MM.1S (cell line): Measurements from ENCODE around the gene WDR48.
"Not testable (repeated sequence)": the region's sequence is repeated elsewhere in the genome, so short reads cannot be mapped to it uniquely, and the experiment has no call there.

ENCODE experiments used
- DNase-seq: peaks from one replicate; pipeline ENCODE4 v3.0.0-alpha.2; 2015
- H2AFZ ChIP-seq: fragments of 300-600 bp; sonication (generic); 2 replicates; pipeline ENCODE4 v1.6.0; 2016; ENCODE audit warnings: antibody characterized with exemption, low read length
- H3F3A ChIP-seq: fragments of 300-600 bp; sonication (generic); 2 replicates; pipeline ENCODE4 v1.6.1; 2016; ENCODE audit warnings: mild to moderate bottlenecking, antibody characterized with exemption, low read length, moderate library complexity, mixed read lengths; ENCODE audit not compliant: insufficient read depth
- H3K27ac ChIP-seq: fragments of 300-600 bp; sonication (generic); 2 replicates; pipeline ENCODE4 v1.5.1; 2016; ENCODE audit warnings: mild to moderate bottlenecking, low read length
- H3K27me3 ChIP-seq: fragments of 300-600 bp; sonication (generic); replicated peaks from 2 replicates; pipeline ENCODE4 v1.6.0; 2016; ENCODE audit warnings: low read length; ENCODE audit not compliant: insufficient read depth
- H3K36me3 ChIP-seq: fragments of 300-600 bp; sonication (generic); replicated peaks from 2 replicates; pipeline ENCODE4 v1.6.1; 2016; ENCODE audit warnings: mild to moderate bottlenecking, low read length, mixed read lengths; ENCODE audit not compliant: insufficient read depth
- H3K4me1 ChIP-seq: fragments of 300-600 bp; sonication (generic); 2 replicates; pipeline ENCODE4 v1.6.1; 2016; ENCODE audit warnings: low read length, mixed read lengths
- H3K4me2 ChIP-seq: fragments of 300-600 bp; sonication (generic); 2 replicates; pipeline ENCODE4 v1.6.0; 2016; ENCODE audit warnings: low read depth, low read length
- H3K4me3 ChIP-seq: fragments of 300-600 bp; sonication (generic); 2 replicates; pipeline ENCODE4 v1.5.1; 2016; ENCODE audit warnings: low read length, mixed read lengths
- H3K79me2 ChIP-seq: fragments of 300-600 bp; sonication (generic); 2 replicates; pipeline ENCODE4 v1.6.1; 2016; ENCODE audit warnings: mixed run types, low read length, mixed read lengths
- H3K9ac ChIP-seq: fragments of 300-600 bp; sonication (generic); 2 replicates; pipeline ENCODE4 v1.6.1; 2016; ENCODE audit warnings: low read length, mixed read lengths
- H3K9me2 ChIP-seq: fragments of 300-600 bp; sonication (generic); replicated peaks from 2 replicates; pipeline ENCODE4 v1.6.1; 2016; ENCODE audit warnings: mild to moderate bottlenecking, low read length, mixed read lengths; ENCODE audit not compliant: insufficient read depth
- H3K9me3 ChIP-seq: fragments of 300-600 bp; sonication (generic); replicated peaks from 2 replicates; pipeline ENCODE4 v1.6.1; 2016; ENCODE audit warnings: mild to moderate bottlenecking, low read length, mixed read lengths; ENCODE audit not compliant: insufficient read depth
- H4K20me1 ChIP-seq: fragments of 300-600 bp; sonication (generic); 2 replicates; pipeline ENCODE4 v1.6.1; 2016; ENCODE audit warnings: mild to moderate bottlenecking, low read length, moderate library complexity, mixed read lengths; ENCODE audit not compliant: insufficient read depth
- CTCF ChIP-seq: fragments of 300-600 bp; sonication (generic); IDR thresholded peaks from 2 replicates; pipeline ENCODE4 v1.5.1; 2016; ENCODE audit warnings: antibody characterized with exemption, low read length, mixed read lengths
- EZH2 ChIP-seq: fragments of 300-600 bp; sonication (generic); optimal IDR thresholded peaks from 2 replicates; pipeline ENCODE3; 2017; ENCODE audit warnings: low read depth, mild to moderate bottlenecking, antibody characterized with exemption, low read length, mixed read lengths
- EZH2phosphoT487 ChIP-seq: fragments of 300-600 bp; sonication (generic); IDR thresholded peaks from 2 replicates; pipeline ENCODE4 v1.6.1; 2018; ENCODE audit warnings: antibody characterized with exemption, low read length

WDR48 gene

DNA sequence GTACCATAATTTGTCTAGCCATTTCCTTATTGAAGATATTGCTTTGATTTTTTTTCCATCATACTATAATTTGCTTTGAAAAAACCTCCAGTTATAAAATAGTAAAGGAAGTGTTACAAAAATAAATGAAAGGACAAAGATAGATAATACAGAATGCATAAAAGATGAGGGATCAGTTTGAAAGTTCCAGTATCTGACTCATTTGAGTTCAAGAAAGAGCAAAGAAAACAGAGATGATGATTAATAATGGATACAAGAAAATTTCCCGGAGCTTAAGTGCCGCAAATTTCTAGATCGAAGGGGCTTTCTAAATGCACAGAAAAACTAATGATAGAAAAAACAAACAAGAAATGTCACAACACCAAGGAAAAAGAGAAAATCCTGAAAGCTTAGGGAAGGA lies 4.3 kb downstream of the WDR48 start:
- no peak for TF ChIP-seq EZH2
- TF ChIP-seq EZH2phosphoT487: no peak
- TF ChIP-seq CTCF: no peak
- H2AFZ ChIP-seq: no peak overlapping the region
- DNase-seq: no peak
- H3K36me3 ChIP-seq: 0 out of 2 replicates have a peak, but pooled peaks cover 3% of the 10 kb centered on the region
- H3K79me2 ChIP-seq: peaks cover 76% of the 10 kb centered on the region
- no peaks in the 10 kb centered on the region for H3K9me3 ChIP-seq
- H3K9me2 ChIP-seq: no peaks in the 10 kb centered on the region
- H4K20me1 ChIP-seq: no peaks in the 10 kb centered on the region
- H3F3A ChIP-seq: no peaks in the 10 kb centered on the region
- H3K4me2 ChIP-seq: no peak overlapping the region
- no peaks in the 10 kb centered on the region for H3K27me3 ChIP-seq
- no peak overlapping the region for H3K27ac ChIP-seq
- H3K4me1 ChIP-seq: peaks cover 5% of the 10 kb centered on the region; the same call in 1 of the 2 replicates
- H3K4me3 ChIP-seq: no peak overlapping the region
- no peak overlapping the region for H3K9ac ChIP-seq

DNA sequence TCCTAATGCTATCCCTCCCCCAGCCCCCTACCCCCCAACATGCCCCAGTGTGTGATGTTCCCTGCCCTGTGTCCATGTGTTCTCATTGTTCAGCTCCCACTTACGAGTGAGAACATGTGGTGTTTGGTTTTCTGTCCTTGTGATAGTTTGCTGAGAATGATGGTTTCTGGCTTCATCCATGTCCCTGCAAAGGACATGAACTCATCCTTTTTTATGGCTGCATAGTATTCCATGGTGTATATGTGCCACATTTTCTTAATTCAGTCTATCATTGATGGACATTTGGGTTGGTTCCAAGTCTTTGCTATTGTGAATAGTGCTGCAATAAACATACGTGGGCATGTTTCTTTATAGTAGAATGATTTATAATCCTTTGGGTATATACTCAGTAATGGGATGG lies 9.4 kb downstream of the WDR48 start:
- H4K20me1 ChIP-seq, H3K4me3 ChIP-seq, H3K4me2 ChIP-seq, H3F3A ChIP-seq, H3K9me2 ChIP-seq, H3K9me3 ChIP-seq, H2AFZ ChIP-seq, H3K9ac ChIP-seq, H3K4me1 ChIP-seq, H3K27ac ChIP-seq, H3K36me3 ChIP-seq, H3K27me3 ChIP-seq, DNase-seq: not testable (repeated sequence)
- peaks cover 49% of the 10 kb centered on the region for H3K79me2 ChIP-seq

DNA sequence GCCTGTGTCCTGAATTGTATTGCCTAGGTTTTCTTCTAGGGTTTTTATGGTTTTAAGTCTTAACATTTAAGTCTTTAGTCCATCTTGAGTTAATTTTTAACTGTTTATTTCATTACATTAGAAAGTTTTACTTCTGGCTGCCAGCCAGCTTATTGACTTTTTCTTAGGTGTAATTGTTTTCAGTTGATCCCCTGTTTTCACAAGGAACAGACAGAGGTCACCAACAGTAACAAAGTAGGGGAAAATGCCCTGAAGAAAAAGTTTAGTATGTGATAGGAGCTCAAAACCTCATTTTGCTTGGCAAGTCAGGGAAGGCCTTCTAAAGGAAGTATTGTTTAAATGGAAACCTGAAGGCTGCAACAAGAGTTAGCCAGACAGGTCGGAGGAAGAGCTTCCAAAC lies 10.4 kb downstream of the WDR48 start:
- Histone ChIP-seq H3K27me3 (no peaks in the 10 kb centered on the region), H4K20me1 (no peaks in the 10 kb centered on the region), H3K36me3 (0 out of 2 replicates have a peak, but pooled peaks cover 3% of the 10 kb centered on the region), H3K4me3 (no peak overlapping the region), H3K79me2 (peaks cover 40% of the 10 kb centered on the region), H3K27ac (no peak overlapping the region), H3K4me1 (no peaks in the 10 kb centered on the region), H3K9ac (no peak overlapping the region), H2AFZ (no peak overlapping the region), H3F3A (no peaks in the 10 kb centered on the region), H3K9me3 (no peaks in the 10 kb centered on the region), H3K4me2 (no peak overlapping the region), H3K9me2 (no peaks in the 10 kb centered on the region)
- DNase-seq: no peak
- TF ChIP-seq EZH2 (no peak), CTCF (no peak)

GRCh38 chr3:39063143-39063542 lies 11.3 kb downstream of the WDR48 start:
- no peak overlapping the region for H3K4me2 ChIP-seq
- H3K9me3 ChIP-seq: no peaks in the 10 kb centered on the region
- no peak for TF ChIP-seq EZH2
- no peak for TF ChIP-seq EZH2phosphoT487
- no peak for TF ChIP-seq CTCF
- DNase-seq: no peak
- H3K36me3 ChIP-seq: no peaks in the 10 kb centered on the region
- no peak overlapping the region for H3K27ac ChIP-seq
- peaks cover 35% of the 10 kb centered on the region for H3K79me2 ChIP-seq
- H3K4me1 ChIP-seq: no peaks in the 10 kb centered on the region
- no peak overlapping the region for H2AFZ ChIP-seq
- H3K9ac ChIP-seq: no peak overlapping the region
- H3K4me3 ChIP-seq: no peak overlapping the region
- no peaks in the 10 kb centered on the region for H4K20me1 ChIP-seq
- no peaks in the 10 kb centered on the region for H3K9me2 ChIP-seq
- H3F3A ChIP-seq: no peaks in the 10 kb centered on the region
- no peaks in the 10 kb centered on the region for H3K27me3 ChIP-seq
